ENCODE measurements around the gene MYBPC1. TPM values are rescaled to one million over a fixed set of nuclear protein-coding genes. Genes with fewer than 3 reads are reported as not detected.
A peak's percentile ranks its signal among the peaks of the same experiment; 100 is the strongest.

The MYBPC1 gene
- total RNA-seq, 1 donor: not detected

GRCh38 chr12:101637936-101638335, 43.2 kb downstream of the MYBPC1 start:
- no peak overlapping the region for H3K27ac ChIP-seq (ENCODE audit: low read depth, low read length)
- no peak for TF ChIP-seq CTCF (IDR thresholded peaks at IDR 0.05; ENCODE audit: extremely low read depth, low read depth, low read length)
- no peak overlapping the region for H3K4me2 ChIP-seq (ENCODE audit: insufficient read depth, low read length)
- H3K9me3 ChIP-seq (ENCODE audit: low read depth, low read length): no peaks in the 10 kb centered on the region
- no peaks in the 10 kb centered on the region for H3K79me2 ChIP-seq (ENCODE audit: insufficient read depth, low read length)
- H4K20me1 ChIP-seq (ENCODE audit: insufficient read depth, low read length): no peaks in the 10 kb centered on the region
- H2AFZ ChIP-seq (ENCODE audit: low read length): no peak overlapping the region
- DNase-seq (ENCODE audit: insufficient read length, low spot score, missing footprints): no peak
- H3K27me3 ChIP-seq (ENCODE audit: insufficient read depth, low read length): peaks cover 3% of the 10 kb centered on the region
- H3K4me3 ChIP-seq (ENCODE audit: insufficient read depth, low read length): no peak overlapping the region
- no peaks in the 10 kb centered on the region for H3K36me3 ChIP-seq (ENCODE audit: insufficient read depth, low read length)
- H3K4me1 ChIP-seq (ENCODE audit: insufficient read depth, low read length): no peaks in the 10 kb centered on the region

GRCh38 chr12:101642115-101643067, 47.6 kb downstream of the MYBPC1 start:
- peak overlapping the region; percentile 28 for H3K4me3 ChIP-seq (ENCODE audit: insufficient read depth, low read length)
- no peaks in the 10 kb centered on the region for H4K20me1 ChIP-seq (ENCODE audit: insufficient read depth, low read length)
- DNase-seq (ENCODE audit: insufficient read length, low spot score, missing footprints): no peak
- peak overlapping the region; percentile 72 for H2AFZ ChIP-seq (ENCODE audit: low read length)
- H3K4me2 ChIP-seq (ENCODE audit: insufficient read depth, low read length): peak overlapping the region; percentile 50
- H3K36me3 ChIP-seq (ENCODE audit: insufficient read depth, low read length): no peaks in the 10 kb centered on the region
- peaks cover 3% of the 10 kb centered on the region for H3K27me3 ChIP-seq (ENCODE audit: insufficient read depth, low read length)
- no peaks in the 10 kb centered on the region for H3K4me1 ChIP-seq (ENCODE audit: insufficient read depth, low read length)
- TF ChIP-seq CTCF (IDR thresholded peaks at IDR 0.05; ENCODE audit: extremely low read depth, low read depth, low read length): no peak
- no peak overlapping the region for H3K27ac ChIP-seq (ENCODE audit: low read depth, low read length)
- no peaks in the 10 kb centered on the region for H3K9me3 ChIP-seq (ENCODE audit: low read depth, low read length)
- H3K79me2 ChIP-seq (ENCODE audit: insufficient read depth, low read length): no peaks in the 10 kb centered on the region

- Histone ChIP-seq H4K20me1 (ENCODE audit: insufficient read depth, low read length) (no peaks in the 10 kb centered on the region), H3K4me1 (ENCODE audit: insufficient read depth, low read length) (no peaks in the 10 kb centered on the region), H3K36me3 (ENCODE audit: insufficient read depth, low read length) (no peaks in the 10 kb centered on the region), H3K4me3 (ENCODE audit: insufficient read depth, low read length) (no peak overlapping the region), H3K9me3 (ENCODE audit: low read depth, low read length) (no peaks in the 10 kb centered on the region), H3K79me2 (ENCODE audit: insufficient read depth, low read length) (no peaks in the 10 kb centered on the region), H3K27me3 (ENCODE audit: insufficient read depth, low read length) (no peaks in the 10 kb centered on the region), H2AFZ (ENCODE audit: low read length) (no peak overlapping the region), H3K4me2 (ENCODE audit: insufficient read depth, low read length) (no peak overlapping the region), H3K27ac (ENCODE audit: low read depth, low read length) (no peak overlapping the region)
- DNase-seq (ENCODE audit: insufficient read length, low spot score, missing footprints): no peak
- TF ChIP-seq CTCF (IDR thresholded peaks at IDR 0.05; ENCODE audit: extremely low read depth, low read depth, low read length): no peak
Observed at GRCh38 chr12:101647711-101648110, 52.9 kb downstream of the MYBPC1 start.

GRCh38 chr12:101648195-101648594, 53.4 kb downstream of the MYBPC1 start:
- Histone ChIP-seq H3K79me2 (ENCODE audit: insufficient read depth, low read length) (no peaks in the 10 kb centered on the region), H3K4me3 (ENCODE audit: insufficient read depth, low read length) (no peak overlapping the region), H3K36me3 (ENCODE audit: insufficient read depth, low read length) (no peaks in the 10 kb centered on the region), H3K27me3 (ENCODE audit: insufficient read depth, low read length) (no peaks in the 10 kb centered on the region), H3K4me2 (ENCODE audit: insufficient read depth, low read length) (no peak overlapping the region), H4K20me1 (ENCODE audit: insufficient read depth, low read length) (no peaks in the 10 kb centered on the region), H3K27ac (ENCODE audit: low read depth, low read length) (no peak overlapping the region), H2AFZ (ENCODE audit: low read length) (no peak overlapping the region), H3K4me1 (ENCODE audit: insufficient read depth, low read length) (no peaks in the 10 kb centered on the region), H3K9me3 (ENCODE audit: low read depth, low read length) (no peaks in the 10 kb centered on the region)
- no peak for TF ChIP-seq CTCF (IDR thresholded peaks at IDR 0.05; ENCODE audit: extremely low read depth, low read depth, low read length)
- no peak for DNase-seq (ENCODE audit: insufficient read length, low spot score, missing footprints)
